HG03565 (cell line): ENCODE results near the gene IL9.
A peak's percentile ranks its signal among the peaks of the same experiment; 100 is the strongest.

ENCODE experiments used
- ATAC-seq: cut with Tn5 transposase; IDR thresholded peaks from one replicate; pipeline ENCODE4 v1.9.1; 2021; ENCODE audit warnings: mild to moderate bottlenecking, moderate library complexity; ENCODE audit not compliant: unreplicated experiment

IL9 gene

DNA sequence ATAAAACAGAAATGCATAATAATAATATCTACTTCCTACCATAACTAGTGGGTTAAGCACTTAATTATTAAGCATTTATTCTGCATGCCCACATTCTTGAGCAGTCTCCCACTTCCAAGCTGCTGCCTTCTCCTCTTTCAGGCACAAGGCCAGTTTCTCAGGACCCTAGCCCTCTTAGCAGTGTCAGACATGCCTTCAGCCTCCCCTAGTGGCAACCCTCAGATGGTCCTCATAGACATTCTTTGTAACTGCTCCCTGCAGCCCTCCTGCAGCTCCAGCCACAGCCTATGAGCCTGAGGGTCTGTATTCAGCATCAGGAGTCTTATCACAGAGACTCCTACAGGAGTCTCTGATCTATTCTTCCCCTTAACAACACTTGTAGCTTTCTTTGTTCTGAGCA is 3.9 kb downstream of the IL9 start:
- no peak for ATAC-seq

DNA sequence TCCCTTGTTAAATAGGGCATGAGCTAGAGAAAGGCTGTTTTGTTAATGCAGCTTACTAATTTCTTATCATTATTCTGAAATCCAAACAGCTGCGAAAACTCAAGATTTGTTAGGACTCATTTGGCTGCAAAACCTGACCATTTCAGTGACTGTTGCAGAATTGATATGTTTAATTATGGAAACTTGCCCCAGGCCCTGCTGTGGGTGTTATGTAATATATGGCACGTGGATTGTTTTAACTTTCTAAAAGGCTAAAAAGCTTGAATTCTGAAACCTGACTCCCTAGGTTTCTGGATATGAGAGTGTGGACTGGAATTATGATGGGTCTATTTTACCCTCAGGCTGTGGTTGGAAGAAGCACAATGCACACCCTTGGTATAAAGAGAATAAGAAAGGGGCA is 4.4 kb downstream of the IL9 start:
- ATAC-seq, result no peak

DNA sequence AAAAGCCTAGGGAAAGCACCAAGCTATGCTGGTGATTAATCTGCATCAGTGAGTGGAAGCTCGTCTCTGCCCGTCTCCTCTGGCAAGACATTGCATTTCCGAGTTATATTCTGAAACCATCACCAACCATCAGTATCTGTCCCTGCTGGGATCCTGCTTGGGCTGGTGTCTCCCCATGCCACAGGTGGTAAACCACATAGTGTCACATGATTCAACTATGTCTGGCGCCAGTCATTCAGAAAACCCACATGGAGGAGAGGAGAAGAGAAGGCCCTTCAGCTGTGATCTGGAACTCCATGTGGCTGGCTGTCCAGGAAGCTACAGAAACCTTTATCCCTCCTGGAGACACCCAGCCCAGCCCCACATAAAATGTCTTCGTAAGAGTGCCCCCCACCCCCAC is 4.8 kb downstream of the IL9 start:
- ATAC-seq, result peak; percentile 57

DNA sequence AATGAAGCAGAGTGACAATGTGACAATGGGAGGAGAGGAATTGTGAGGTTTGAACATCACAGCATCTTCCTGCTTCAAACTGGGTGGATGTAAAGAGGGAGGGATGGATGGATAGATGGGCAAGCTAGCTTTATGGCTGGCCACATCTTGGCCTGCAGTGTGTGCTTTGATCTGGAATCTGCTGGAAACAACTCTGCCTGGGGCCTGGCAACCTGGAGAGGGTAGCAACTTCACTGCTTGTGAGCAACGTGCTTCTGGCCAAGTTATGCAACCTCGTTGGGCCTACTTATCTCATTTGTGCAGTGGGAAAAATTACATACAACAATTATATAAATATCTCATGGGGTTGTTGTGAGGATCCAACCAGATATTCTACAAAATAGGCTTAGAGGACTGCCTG is 5.3 kb downstream of the IL9 start:
- no peak for ATAC-seq

DNA sequence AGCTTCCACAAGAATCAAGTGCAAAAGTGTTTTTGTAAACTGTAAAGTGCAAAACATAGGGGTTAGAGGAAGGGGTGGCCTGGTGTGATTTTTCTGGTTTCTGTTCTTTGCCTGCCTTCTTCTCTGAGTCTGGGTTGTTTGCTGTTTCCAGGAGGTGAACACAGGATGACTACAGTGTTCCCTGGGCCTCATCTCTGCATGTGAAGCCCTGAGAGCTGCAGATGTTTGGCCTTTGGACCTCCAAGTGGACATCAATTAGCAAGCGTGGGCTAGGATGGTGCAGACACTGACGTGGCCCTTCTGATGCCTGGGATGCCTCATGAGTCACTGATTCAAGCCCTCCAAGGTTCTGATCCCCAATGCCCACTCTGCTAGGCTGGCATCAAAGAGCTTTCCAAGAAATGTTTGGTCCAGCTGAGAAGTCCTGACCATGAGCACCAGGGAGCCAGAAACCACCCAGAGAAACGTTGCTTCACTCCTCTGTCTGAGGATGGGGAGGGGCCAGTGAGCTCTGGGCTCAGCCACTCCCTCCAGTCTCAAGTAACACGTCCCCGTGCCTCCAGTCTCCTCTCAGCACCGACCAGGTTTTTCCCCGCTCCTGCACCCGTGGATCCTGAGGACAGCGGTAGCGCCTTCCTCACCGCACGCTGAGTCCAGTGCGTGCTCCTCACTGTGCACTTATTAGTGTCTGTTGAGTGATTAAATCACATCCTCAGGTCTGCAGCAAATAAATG is 7.6 kb downstream of the IL9 start:
- ATAC-seq, result no peak

DNA sequence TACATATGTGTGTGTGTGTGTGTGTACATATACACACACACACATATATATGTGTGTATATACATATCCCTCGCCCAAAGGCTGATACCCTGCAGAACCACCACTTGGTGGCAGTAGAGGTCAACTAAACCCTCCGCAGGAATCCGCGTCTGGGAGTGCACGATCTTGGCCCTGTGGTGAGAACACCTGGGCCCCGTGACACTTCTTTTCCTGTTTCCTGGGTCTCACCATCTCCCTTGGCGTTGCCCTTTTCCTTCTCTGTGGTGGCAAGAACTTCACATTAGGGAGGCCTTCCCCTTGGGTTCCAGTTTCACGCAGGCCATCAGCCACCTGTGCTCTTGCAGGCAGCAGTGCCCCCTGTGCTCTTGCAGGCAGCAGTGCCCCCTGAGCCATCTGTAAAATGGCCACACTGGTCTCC is 8.2 kb downstream of the IL9 start:
- ATAC-seq, result peak; percentile 89

DNA sequence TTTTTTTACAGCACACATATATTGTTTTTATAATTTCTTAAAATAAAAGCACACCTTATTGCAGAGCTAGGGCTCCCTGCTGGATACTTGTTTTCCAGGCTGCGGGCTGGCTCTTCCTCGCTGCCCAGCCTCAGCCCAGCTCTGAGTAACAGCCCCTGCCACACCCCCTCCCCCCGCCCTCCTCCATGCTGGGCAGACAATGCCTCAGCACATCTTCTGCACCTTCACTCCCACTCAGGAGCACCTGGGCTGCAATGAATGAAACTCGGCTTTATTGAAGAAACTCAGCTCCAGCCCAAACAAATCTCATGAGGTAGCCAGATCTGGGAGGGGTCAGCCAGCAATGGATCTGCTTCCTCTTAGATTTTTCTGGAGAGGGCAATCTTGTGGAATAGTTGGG is 9.5 kb downstream of the IL9 start:
- ATAC-seq, result no peak

DNA sequence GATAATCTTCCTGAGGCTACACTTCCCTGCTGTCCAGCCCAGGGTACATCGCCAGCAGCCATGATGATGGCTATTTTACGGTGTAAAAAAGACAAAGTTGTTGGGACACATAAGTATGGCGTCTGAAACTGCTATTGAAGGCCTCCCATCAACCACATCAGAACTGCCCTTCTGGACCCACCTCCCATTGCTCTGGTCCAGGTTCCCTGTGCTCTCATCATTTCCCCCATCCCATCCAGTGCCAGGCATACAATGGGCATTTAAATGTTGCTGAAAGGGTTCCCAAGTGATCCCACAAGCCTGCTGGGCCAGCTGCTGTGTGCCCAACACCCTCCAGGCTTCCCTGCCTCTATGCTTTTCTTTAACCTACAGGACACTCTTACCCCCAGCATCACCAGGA is 10.6 kb downstream of the IL9 start:
- ATAC-seq, result no peak

DNA sequence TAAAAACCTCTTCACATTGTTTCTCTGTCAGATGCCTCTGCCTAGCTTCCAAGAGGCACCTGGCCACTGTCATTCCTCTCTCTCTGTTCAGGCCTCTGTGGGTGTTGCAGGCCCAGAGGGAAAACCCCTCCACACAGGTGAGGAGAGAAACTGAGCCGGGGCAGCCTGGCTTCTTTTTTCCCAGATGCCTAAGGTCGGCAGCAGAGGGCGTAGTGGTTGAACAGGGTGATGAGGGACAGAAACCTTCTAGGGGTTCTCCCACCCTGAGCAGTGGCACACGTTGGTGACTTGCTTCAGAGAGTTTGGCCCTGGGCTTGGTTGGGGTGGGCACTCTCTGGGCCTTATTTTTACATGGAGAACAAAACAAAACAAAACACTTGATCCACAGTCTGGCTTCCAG is 12.2 kb downstream of the IL9 start:
- ATAC-seq, result no peak

DNA sequence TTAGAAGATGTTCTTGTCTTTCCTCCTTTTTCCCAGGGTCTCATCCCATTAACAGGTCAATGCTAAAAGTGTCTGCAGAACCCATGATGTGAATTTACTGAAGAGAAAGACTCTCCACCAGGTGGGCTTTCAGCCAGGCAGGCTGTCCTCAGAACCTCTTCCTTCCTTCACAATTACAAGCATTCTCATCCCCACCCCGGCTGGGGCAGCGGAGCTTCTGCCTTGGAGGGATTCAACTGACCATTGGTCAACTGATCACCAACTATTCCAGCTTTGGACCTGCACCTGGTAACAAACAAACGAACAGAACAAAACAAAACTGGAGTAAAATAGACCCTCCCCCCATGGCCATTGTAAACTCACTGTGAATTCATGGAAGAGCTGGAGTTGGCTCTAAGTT is 12.6 kb downstream of the IL9 start:
- no peak for ATAC-seq

DNA sequence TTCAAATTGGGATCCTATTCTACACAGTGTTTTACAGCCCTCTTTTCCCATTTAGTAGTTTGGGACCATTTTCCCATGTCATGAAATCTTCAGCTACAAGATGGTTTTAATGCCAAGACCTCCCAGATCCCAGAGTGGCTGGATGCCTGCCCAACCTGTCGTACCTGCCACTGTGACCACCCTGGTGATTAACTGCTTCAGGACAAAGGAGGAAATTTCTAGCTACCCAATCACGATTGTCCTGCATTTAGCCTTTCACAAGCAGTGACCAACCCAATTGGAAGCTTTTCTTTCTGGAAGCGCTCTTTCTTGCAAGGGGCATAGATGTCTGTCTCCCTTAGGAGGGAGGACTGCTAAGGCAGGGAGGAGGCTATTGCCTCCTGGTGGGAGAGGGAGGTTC is 13.8 kb downstream of the IL9 start:
- ATAC-seq, result no peak

DNA sequence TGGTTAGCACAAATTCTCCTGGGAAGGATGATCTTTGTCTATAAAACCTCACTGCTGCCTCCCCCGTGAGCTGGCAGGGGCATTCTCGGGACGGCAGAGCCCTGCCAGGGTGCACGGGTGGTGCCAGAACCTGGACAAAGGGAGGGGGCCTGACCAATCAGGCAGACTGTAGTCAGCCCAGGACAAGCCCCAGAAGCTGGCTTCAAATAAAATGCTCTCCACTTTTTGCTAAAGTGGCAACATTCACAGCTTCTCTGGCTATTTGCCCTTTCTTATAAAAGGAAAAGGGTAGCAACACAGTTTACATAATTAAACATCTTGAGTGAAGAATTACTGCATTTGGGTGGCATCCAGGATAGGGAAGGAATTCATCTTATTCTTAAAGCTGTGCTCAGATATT is 14.4 kb downstream of the IL9 start:
- no peak for ATAC-seq

DNA sequence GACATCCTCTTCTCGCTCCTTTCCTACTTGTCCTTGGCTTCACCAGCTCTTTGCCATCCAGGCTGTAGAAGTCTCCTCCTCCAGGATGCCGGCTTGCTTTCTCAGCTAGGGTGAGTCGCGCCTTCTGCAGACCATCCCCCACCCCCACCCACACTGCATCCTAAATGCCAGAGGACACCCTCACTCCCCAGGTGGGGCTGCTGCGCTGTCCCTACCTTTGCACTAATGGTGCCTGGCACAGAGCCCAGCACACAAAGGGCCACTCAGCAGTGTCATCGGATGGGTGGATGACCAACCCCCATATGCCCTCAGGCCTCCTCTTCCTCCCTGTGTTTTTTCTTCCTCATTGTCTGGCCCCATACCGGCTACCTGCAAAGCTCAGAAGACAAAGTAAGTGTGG is 14.8 kb downstream of the IL9 start:
- no peak for ATAC-seq

DNA sequence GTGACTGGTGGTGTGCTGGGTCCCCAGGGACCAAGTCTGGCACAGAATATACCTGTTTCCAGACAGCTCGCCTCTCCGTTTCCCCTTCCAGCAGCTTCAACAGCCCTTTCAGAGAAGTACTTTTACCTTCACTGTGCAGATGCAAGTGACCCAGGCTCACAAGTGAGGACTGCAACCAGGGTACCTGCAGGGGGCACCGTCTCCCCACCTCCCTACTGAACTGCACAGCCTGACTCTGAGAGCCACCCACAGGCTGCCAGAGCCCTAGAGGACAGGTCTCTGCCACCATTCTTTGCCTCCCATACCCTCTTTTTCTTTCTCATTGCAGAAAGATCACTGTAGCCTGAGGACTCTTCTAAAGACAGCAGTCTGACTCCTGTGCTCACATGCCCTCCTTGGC is 15.4 kb downstream of the IL9 start:
- no peak for ATAC-seq

DNA sequence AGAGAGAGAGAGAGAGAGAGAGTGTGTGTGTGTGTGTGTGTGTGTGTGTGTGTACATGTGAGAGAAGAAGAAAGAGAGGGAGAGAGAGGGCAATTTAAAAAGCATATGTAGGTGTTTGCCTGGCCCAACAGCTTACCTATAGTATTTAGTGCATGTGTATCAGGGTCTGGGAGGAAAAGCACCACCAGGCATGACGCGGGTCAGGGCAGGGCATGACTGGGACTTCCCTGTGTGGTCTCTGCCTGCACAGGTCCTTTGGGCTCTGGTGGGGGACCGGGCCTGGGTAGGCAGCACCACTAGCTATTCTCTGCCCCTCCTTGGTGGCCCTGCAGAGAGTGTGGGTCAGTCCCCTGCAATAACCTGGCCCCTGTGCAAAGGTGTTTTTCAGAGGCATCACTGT is 16.1 kb downstream of the IL9 start:
- no peak for ATAC-seq

DNA sequence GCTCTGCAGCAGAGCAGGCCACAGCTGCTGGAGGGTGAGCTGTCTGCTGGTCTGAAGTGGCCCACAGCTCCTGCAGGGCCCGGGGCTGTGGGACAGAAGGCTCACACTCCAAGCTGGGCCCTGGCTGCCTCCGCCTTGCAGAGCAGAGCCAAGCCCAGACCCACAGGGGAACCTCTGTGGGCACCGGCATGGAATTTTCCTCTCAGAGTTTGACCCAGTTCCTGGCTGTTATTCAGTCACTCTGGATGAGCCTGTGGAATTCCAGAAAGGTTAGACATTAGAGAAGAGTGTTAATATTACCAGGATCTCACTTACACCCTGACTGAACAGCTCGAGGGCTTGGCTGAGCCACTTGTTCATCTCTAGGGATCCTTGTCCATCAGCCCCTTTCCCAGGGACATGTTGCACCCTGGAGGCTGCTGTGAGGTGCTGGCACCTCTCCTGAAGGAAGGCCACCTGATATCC is 17.5 kb downstream of the IL9 start:
- ATAC-seq, result no peak

DNA sequence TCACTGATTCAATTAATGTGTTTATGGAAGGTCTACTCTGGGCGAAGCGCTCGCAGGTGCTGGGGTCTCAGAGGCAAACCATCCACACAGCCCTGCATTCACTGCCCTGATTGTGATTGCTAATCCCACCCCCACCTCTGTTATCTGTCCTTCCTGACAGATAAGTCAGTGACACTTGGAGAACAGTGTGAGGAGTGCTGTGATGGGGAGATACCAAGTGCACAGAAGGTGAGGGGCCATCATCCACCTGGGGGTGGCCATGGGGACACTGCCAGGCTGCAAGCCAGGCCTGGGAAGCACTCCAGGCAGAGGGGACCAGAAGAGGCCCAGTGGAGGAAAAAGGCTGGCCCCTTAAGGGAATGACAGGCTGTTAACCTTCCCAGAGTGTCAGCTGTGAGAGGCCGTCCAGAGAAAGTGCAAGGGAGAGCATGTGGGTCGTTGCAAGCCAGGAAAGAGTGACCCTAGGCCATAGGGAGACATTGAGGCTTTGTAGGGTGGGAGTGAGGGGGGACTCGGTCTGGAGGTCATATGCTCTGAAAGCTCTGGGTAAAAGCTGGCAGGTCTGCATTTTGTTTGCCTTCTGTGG is 18.0 kb downstream of the IL9 start:
- no peak for ATAC-seq

DNA sequence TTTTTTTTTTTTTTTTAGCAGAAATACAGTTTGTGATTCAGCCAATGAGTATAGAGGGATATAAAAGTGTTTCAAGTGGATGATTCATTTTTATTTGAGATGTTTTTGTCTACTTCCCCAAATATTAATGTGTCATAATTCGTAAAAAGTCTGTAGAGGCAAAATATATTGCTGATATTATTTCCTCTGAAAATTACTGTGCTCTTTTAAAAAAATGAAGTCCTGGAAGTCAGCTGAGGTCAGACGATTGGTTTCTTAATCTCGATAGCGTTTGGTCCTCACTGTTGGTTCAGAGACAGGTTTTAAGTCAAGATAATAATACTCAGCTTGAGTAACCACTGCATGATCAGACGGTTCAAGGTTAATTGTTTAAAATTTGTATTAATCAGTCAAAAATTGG is 19.5 kb downstream of the IL9 start:
- no peak for ATAC-seq

DNA sequence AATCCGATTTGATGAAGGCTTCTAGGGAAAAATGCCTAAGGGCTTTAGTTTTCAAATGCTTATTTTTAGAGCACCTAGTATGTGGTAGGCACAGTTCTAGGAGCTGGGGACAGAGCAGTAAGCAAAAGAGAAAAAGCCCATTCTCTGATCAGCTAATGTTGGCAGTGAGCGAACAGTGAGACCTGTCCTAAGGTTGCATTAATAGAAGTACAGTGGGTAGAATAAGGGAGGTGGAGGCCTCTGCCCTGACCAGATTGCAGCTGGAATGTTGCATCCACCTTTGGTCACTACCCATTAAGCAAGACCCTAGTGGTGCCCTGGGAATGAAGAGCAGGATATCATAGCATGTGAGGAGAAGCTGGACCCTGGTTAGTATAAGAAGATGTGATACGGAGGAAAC is 20.1 kb downstream of the IL9 start:
- no peak for ATAC-seq

DNA sequence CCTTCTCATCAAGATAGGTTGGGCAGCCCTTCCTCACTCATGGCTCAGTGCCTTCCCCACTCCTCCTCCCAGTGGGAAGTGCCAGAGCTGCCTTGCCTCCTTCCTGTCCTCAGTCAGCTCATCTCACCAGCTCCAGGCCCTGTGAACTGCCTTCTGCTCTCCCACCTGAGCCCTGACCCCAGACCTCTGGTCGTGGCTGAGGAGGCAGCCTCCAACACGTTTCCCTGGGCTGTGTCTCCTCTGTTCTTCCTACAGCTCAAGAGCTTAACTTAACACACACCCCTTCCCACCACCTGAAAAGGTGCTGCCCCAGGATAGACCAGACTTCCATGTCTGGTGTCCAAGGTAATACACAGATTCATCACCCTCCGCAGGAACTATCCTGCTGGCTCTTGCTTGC is 21.2 kb downstream of the IL9 start:
- ATAC-seq, result no peak

DNA sequence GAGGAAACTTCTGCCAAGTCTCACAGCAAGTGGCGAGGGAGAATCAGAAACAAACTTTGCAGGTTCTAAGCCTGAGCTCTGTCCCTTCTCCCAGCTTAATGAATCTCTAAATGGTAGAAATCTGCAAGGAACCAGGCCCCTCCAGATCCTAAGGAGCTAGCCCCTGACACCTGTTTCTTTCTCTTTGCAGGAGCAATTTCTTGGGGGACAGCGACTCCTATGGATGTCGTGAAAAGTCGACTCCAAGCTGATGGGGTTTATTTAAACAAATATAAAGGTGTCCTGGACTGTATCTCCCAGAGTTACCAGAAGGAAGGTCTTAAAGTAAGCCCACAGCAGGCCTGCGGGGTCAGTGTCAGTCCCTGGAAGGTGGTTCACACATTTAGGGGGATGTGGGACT is 21.8 kb downstream of the IL9 start:
- no peak for ATAC-seq

DNA sequence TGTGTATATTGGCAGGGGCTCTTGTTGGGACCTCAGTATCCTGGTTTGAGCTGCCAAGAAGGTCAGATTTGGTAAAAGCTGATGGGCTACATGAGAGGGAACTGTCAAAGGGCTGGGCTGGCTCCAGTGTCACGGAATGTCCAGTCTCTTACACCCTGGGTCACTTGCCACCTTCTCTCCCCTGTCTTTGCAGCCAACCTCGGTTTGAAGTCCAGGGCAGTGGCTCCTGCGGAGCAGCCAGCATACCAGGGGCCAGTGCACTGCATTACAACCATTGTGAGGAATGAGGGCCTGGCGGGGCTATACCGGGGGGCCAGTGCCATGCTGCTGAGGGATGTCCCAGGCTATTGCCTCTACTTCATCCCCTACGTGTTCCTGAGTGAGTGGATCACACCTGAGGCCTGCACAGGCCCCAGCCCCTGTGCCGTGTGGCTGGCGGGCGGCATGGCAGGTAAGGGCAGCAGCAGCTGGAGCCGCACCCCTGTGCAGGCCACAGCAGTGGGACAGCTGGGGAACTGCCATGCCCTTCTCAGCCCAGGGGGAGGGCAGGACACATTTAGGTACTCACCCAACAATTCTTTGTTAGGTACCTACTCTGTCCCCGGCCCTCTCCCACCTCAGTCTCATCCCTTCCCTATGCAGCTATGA is 24.2 kb downstream of the IL9 start:
- no peak for ATAC-seq
